HG03066 (cell line): ENCODE data around the gene FEN1.

Experiments
- ATAC-seq: cut with Tn5 transposase; IDR thresholded peaks from one replicate; pipeline ENCODE4 v1.9.1; 2021; ENCODE audit warnings: low read depth; ENCODE audit not compliant: unreplicated experiment

FEN1 gene

DNA sequence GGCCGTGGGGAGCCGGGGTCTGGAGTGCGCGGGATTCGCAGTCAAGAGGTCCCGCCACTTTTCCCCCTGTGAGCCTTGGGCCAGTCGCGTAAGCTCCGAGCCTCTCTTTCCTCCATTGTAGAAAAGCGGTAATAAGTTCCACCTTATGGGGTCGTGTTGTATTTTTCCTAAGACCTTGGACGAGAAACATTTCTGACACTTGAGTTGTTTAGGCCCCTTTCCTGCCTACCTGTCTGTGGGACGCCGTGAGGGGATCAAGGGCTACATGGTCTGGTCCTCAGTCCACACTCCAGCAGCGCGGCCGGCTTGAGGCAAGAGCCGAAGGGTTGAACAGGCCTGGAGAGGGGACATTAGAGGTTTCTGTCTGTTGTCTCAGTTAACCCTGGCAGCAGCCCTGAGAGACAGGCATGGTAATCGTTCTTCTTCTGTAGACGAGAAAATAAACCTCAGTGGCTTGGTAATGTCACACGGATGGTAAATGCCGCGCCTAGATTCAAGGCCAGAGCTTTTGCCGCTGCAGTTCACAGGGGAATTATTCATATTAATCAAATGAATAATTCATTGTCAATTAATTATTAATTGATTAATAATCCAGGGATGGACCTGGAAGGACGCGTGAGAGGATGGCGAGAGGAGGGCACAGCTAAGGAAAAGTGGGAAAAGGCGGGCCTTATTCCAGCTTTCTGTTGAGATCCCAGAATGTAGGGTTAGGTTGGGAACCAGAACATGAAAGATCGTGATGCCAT lies 545 bp downstream of the FEN1 start:
- ATAC-seq, result peak; percentile 11

DNA sequence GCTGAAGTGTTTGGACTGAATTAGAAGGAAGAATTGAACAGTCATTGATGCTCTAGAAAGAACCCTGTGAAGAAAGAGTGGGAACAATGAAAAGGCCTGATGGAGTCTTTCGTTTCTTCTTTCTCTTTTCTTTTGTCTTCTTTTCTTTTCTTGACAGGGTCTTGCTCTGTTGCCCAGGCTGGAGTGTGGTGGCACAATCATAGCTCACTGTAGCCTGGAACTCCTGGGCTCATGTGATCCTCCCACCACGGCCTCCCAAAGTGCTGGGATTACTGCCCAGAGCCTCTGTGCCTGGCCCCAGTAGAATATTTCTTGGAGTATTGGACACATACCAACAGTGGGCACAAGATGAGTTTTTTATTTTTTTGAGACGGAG lies 1.1 kb downstream of the FEN1 start:
- ATAC-seq, result no peak

DNA sequence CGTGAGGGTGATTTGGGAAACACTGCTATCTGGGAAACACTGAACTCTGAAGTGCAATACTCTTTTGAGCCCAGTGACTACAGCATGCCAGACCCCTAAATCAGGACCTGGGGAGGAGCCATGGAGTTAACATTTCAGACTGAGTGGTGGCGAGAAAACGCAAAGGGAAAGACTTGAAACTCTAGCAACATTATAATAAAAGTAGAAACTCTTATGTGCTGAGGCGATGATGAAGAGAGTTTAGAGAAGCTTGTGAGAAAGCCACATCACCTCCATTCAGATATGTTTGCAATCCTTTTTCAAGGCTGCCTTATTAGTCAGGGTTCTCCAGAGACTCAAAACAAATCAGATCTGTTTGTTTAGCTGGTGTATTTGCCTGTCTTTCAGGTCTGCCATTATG lies 1.9 kb downstream of the FEN1 start:
- no peak for ATAC-seq

DNA sequence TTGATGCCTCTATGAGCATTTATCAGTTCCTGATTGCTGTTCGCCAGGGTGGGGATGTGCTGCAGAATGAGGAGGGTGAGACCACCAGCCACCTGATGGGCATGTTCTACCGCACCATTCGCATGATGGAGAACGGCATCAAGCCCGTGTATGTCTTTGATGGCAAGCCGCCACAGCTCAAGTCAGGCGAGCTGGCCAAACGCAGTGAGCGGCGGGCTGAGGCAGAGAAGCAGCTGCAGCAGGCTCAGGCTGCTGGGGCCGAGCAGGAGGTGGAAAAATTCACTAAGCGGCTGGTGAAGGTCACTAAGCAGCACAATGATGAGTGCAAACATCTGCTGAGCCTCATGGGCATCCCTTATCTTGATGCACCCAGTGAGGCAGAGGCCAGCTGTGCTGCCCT lies 2.7 kb downstream of the FEN1 start:
- no peak for ATAC-seq

DNA sequence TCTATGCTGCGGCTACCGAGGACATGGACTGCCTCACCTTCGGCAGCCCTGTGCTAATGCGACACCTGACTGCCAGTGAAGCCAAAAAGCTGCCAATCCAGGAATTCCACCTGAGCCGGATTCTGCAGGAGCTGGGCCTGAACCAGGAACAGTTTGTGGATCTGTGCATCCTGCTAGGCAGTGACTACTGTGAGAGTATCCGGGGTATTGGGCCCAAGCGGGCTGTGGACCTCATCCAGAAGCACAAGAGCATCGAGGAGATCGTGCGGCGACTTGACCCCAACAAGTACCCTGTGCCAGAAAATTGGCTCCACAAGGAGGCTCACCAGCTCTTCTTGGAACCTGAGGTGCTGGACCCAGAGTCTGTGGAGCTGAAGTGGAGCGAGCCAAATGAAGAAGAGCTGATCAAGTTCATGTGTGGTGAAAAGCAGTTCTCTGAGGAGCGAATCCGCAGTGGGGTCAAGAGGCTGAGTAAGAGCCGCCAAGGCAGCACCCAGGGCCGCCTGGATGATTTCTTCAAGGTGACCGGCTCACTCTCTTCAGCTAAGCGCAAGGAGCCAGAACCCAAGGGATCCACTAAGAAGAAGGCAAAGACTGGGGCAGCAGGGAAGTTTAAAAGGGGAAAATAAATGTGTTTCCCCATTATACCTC lies 3.3 kb downstream of the FEN1 start:
- no peak for ATAC-seq

DNA sequence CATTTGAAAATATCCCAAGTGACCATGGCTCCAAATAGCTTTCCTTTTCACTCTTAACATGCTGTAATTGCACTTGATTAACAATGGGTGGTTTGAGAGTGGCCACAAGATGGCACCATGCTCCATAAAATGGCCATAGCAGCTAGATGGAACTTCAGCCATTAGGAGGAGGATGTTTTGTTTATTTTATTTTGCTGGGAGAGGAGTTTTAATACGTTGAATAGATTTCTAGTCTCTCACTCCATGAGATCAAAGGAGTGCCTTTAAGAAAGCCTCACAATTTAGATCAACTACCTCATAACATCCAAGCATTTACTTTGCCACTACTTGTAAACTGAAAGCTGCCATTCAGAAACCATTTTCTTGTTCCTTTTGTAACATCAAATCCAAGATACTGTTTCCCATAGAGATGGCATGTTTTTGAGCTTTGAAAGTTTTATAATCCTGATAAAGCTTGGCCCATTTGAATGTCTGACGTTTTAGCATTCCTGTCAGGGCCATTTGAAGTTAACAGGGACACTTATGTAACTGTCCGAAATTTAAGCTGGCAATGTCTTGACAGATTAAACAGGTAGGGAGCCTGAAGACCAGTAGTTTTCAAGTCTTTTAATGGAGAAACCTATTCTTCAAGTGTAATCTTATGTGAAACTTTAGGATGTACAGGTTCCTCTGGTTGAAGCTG lies 4.7 kb downstream of the FEN1 start:
- no peak for ATAC-seq

DNA sequence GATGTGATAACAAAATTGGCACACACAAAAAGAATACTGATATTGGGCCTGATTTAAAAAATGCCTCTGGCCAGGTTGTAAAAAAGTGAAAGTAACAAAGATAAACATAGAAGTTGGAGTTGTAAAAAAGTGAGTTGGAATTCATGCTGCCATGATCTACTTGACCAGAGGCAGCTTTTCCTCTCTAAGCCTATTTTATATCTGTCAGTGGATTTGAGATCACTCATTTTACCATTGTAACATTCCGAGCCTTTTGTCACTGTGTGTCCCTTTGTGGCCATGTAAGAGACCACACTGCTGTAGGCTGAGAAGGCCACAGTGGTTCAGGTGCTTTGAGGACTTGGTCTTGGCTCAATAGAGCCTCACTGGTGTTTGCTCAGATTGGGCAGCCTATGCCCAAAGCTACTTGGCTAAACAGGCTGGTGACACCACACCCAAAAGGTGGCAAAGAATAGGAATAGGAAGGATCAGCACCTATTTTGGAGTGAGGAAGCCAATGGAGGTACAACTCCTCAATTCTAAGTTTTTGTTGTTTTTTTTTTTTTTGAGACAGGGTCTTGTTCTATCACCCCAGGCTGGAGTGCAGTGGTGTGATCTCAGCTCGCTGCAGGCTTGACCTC lies 7.1 kb downstream of the FEN1 start:
- no peak for ATAC-seq

DNA sequence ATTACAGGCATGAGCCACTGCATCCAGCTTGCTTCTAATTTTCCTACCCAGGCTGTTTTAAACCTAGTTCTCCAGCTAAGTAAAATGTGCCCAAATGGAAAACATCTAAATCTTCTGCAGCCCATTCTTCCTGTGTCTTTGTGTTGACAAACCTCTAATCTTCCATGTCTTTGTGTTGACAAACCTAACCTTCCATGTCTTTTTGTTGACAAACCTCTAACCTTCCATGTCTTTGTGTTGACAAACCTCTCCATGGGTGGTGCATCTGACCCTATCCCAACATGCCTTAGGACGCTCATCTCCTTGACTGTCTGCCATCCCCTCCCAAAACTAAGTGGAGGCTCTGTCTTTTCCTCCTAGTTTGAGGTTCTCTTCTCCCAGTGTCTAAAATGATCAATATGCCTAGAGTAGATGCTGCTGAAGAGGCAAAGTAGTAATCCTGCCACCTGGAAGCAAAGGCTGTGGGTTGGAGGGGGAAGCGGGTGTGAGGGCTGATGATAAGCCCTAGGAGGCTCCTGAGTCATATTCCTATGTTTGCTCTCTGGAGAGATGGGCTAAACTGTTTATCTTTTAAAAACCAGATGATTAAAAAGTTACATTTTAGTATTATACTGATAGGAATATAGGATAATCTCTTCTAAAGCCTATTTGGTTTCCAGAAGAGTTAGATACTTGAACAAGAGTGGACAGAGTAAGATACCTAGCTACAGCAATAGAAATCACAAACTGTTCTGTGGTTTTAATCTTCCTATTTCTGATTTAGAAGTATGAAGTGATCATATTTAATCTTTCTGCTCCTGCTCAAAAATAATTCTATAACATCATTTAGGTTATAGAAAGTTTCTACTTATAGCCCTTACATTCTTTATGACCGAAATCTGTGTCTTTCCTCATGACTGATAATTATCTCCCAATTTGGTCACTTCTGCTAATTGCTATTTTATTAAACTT lies 7.9 kb downstream of the FEN1 start:
- ATAC-seq, result no peak

DNA sequence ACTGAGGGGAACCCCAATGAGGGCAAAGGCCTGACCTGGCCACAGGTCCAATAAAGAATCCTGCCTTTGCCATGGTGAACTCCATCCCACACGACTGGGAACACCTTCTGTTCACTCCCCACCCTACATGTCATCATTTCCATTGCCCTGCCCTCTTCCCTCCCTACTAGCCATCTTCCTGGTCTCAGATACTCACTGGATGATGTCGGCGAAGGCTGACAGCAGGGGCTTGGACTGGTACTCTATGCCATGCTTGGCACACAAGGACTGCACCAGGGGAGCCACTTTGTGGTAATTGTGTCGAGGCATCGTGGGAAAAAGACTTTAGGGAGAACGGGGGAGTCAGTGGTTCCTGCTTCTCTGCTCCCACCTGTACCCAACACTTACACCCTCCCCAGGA lies 9.9 kb downstream of the FEN1 start:
- ATAC-seq, result no peak

DNA sequence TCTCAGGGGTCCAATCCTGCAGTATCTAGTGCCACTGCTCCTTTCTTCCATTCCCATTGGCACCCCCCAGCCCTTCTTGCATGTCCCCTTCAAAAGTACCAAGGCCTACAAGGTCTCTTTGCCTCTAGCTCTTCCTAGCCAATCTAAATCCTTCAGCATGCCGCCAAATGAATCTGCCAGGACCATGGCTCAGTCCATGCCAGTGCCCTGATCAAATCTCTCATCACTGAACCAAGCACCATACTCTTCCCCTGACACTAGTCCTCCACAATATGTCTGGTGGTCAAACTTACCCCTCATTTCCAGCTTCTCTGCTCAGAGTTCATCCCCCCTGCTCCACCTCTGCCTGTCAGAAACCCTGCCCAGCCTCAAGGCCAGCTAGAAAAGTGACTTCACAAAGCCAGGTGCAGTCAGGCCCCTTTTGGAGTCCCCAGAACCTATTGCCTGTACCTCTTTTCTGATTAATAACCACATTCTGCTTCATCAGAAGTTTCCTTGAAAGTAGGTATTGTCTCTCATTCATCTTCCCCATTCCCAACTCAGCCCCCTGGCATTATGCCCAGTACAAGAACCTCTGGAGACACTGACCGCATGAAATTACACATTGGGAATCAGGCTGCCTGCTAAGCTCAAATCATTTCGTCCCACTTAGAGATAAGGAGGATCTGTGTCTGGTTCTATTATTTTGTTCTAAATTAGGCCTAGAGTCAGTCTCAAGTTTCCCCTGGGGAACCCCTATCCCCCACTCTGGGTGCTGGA lies 11.4 kb downstream of the FEN1 start:
- no peak for ATAC-seq

DNA sequence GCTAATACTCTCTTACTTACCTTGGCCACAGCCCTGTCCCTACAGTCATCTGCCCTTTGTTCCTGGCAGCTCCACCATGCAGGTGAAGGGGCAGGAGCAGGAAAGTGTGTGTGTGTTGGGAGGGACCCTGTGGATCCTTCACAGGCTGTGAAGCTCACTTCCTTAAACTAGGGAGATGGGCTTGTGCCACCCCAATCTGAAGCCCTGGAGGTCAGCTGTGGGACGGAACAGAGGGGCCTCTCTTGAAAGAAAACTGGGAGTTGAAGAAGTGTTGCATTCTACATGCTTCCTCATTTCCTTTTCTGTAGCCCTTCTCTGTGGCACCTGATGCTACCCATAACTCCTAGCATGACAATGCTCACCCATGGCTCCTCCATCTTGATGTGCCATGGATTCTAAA lies 12.4 kb downstream of the FEN1 start:
- no peak for ATAC-seq

DNA sequence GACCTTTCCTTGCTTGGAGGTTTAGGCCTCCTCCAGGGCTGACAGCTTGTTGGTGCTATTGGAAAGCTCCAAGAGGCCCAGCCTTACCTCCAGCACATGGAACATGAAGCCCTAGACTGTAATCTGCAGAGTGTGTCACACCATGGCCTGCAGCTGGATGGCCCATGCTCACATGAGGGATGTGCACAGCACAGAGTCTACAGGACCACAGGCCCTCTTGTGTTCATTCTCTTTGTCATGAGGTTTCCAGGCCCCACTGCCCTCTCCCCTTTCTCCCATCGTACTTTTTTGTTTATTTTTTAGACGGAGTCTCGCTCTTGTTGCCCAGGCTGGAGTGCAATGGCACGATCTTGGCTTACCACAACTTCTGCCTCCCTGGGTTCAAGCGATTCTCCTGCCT lies 14.1 kb downstream of the FEN1 start:
- no peak for ATAC-seq

DNA sequence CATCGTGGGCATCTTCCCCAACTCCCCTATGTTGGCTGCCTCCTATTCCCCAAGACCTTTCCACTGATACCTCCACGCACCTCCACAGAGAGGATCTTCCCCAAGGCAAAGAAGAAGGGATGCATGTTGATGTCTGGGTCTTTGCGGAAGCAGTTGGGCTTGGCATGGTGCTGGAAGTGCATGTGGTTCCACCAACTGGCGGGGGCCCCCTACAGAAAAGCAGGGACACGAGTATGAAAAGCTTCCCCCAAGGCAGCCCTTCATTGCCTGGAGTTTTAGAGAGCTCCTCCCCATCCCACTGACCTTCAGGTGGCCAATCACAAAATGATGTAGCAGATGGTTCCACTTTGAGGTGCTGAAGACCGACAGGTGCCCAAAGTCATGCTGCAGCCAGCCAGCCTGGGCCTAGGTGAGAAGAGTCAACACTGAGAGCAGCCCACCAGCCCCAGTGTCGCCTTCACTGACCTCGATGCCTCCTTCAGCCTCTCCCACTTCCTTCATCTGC lies 18.0 kb downstream of the FEN1 start:
- no peak for ATAC-seq

DNA sequence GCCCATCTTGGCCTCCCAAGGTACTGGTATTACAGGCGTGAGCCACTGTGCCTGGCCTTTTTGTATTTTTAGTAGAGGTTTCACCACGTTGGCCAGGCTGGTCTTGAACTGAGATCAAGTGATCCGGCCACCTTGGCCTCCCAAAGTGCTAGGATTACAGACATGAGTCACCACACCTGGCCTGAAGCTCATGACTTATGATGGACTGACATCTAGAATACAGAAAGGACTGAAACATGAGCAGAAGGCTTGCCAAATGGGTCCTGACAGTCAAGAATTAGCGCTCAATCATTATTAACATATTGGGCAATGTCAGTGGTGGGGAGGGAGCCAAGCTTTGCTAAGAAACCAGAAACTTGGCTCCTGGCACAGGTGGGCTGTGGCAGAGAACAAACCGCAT lies 19.1 kb downstream of the FEN1 start:
- no peak for ATAC-seq

DNA sequence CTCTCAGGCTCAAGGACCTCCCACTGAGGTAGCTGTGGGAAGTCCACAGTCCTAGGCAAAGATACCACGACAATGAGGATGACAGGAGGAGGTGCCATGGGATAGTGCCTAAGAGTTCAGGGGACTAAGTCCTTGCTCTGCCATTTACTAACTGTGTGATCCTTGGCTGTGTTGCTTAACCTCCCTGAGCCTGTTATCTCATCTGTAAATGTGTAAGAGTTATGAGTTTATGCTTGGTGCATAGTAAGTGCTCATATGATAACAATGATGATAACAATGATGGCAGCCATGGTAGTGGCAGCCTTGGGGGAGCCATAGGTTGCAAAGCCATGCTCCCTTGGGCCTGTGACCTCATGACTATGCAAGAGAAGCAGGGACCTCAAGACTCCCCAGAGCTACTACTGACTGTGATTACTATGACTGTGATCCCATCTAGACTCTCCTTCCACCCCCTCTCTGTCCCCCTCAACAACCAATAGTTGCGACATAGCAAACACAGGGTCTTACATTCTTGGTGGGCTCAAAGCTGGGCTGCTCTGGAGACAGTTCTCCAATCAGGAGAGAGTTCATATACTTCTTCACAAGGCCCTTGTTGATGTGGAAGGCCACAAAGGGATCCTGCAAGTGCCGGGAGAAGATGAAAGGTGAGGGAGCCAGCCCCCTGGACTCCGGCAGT lies 20.2 kb downstream of the FEN1 start:
- ATAC-seq, result no peak

DNA sequence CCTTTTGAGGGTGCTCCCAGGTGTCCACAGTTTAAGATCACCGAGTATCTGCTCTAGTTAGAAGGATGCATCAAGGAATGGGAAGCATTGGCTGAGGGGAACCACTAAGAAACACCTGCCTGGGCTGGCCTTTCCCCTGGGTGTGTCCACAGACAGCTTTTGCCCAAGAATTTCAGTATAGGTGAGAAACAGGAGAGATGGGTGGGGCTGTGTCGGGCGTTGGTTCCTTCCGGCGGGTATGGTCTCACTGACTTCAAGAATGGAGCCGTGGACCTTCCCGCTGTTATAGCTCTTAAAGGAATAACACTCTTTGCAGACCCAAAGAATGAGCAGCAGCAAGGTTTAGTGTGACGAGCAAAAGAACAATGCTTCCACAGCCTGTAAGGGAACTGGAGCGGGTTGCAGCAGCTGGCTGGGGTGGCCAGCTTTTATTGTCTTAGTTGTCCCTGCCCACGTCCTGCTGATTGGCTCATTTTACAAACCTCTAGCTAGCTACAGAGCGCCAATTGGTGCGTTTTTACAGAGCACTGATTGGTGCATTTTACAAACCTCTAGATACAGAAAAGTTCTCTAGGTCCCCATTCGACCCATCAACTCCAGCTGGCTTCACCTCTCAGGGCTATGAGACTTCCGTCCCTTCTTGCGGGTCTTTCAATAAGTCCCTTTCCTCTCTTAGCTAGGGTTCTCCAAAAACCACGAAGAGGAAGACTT lies 21.7 kb downstream of the FEN1 start:
- ATAC-seq, result no peak

DNA sequence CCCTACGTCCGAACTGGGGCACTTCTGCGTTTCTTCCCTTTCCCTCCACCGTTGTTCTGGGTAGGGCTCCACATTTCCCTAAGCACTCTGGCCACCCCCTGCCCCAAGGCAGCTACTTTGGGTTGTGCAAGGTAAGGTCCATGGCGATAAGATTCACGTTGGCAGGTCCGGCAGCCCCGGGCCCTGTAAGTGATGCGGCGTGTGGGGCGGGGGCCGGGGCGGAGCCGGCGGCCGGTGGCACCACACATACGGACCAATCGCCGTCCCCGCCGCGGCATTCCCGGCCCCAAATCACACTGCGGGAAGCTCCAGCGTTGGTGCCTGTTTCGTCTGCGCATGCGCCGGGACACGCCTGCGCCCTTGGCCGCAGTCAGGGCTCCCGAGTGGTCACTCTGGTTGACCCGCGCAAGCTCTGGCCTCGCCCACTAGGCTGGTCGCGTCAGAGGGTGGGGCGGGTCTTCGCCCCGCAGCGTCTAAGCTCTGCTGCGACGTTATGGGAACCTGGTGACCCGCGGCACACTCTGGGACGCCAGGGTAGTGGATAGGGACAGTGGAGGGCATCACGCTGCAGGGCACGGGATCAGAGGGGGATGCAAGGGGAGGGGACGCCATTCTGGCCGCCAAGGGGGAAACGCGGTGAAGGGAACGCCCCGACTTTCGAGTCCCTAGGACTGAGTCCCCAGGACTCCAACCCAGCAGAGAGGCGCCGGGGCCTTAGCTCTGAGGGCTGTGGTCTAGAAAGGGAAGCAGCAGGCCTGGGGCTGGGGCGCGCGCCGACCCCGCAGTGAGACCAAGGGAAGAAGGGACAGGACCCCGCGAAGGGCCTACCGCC lies 22.5 kb downstream of the FEN1 start:
- ATAC-seq, result peak; percentile 60
